HepG2 (cell line): ENCODE data around the gene SLIT3. TPM values are rescaled to one million over a fixed set of nuclear protein-coding genes. Genes with fewer than 3 reads are reported as not detected.

Experiments
- ATAC-seq: fragments of 200-7000 bp; cut with Tn5 transposase; 3 replicates; pipeline ENCODE4 v1.9.1; 2020; ENCODE audit warnings: mild to moderate bottlenecking, moderate library complexity
- BruUV-seq: library from RNA; stranded (reverse); fragments of 400-500 nt; replicated peaks from 2 replicates; lab custom pipeline; 2021; lab: Mats Ljungman, UMichigan
- CTCF ChIA-PET: fragments of 300-600 bp; formaldehyde crosslinking; extraction: SDS; loops from one replicate; lab custom pipeline; 2021; ENCODE audit warnings: low total read pairs, inconsistent platforms, low intra/inter-chr PET ratio; lab: Yijun Ruan, JAX
- POLR2A ChIA-PET: fragments of 350-600 bp; sonication (Branson Sonifier 250); formaldehyde crosslinking; loops from one replicate; lab custom pipeline; 2020; ENCODE audit warnings: antibody characterized with exemption, inconsistent platforms; lab: Yijun Ruan, JAX
- DNase-seq: peaks from one replicate; pipeline ENCODE4 v3.0.0-alpha.2; 2015; ENCODE audit warnings: low spot score
- FAIRE-seq: peaks from 3 replicates; lab custom pipeline; 2011; peaks lifted over from hg19 to GRCh38; lab: Jason Lieb, UNC
- H2AFZ ChIP-seq: one replicate; pipeline ENCODE4 v1.6.1; 2011; ENCODE audit warnings: low read length, inconsistent platforms
- H3K27ac ChIP-seq: fragments of 300-600 bp; 3 replicates; pipeline ENCODE4 v1.8.0; 2011; ENCODE audit warnings: mixed run types, mild to moderate bottlenecking, mixed read lengths, low read length, inconsistent platforms; ENCODE audit not compliant: insufficient read depth; ENCODE audit errors: extremely low read length
- H3K27me3 ChIP-seq, 2 experiments: fragments of 200-600 bp in 1 of 2; 2 replicates in 1 of 2; 3 replicates in 1 of 2; pipeline versions ENCODE4 v1.6.0 to v1.8.0; 2011; ENCODE audit warnings: low read length in 2 of 2, mild to moderate bottlenecking in 2 of 2, moderate library complexity in 2 of 2, inconsistent platforms in 1 of 2; ENCODE audit not compliant: insufficient read depth in 2 of 2, control insufficient read depth in 1 of 2
- H3K36me3 ChIP-seq, 2 experiments: fragments of 200-600 bp in 1 of 2; replicated peaks in 1 of 2; 2 replicates in 1 of 2; 3 replicates in 1 of 2; pipeline versions ENCODE4 v1.5.1 to v1.8.0; 2011; ENCODE audit warnings: low read length in 2 of 2, inconsistent platforms in 1 of 2; ENCODE audit not compliant: insufficient read depth in 2 of 2, control insufficient read depth in 1 of 2
- H3K4me1 ChIP-seq: 2 replicates; pipeline ENCODE4 v1.5.1; 2012; ENCODE audit warnings: low read length, inconsistent platforms; ENCODE audit not compliant: insufficient read depth
- H3K4me2 ChIP-seq: 2 replicates; pipeline ENCODE4 v1.6.0; 2011; ENCODE audit warnings: low read depth, low read length, inconsistent platforms
- H3K4me3 ChIP-seq, 3 experiments: fragments of 200-600 bp in 1 of 3; sonication (generic), shearing (Covaris generic) in 1 of 3; replicated peaks in 1 of 3; 2 replicates each; pipeline ENCODE4 v1.5.1; 2011 to 2016; ENCODE audit warnings: low read length in 3 of 3, inconsistent platforms in 2 of 3, low read depth in 2 of 3, mild to moderate bottlenecking in 2 of 3, control low read depth in 1 of 3, mixed read lengths in 1 of 3; ENCODE audit not compliant: insufficient read depth in 1 of 3
- H3K79me2 ChIP-seq: one replicate; pipeline ENCODE4 v1.6.1; 2011; ENCODE audit warnings: low read length, inconsistent platforms; ENCODE audit not compliant: insufficient read depth
- H3K9ac ChIP-seq: 2 replicates; pipeline ENCODE4 v1.6.0; 2011; ENCODE audit warnings: mild to moderate bottlenecking, low read depth, low read length, inconsistent platforms; ENCODE audit not compliant: insufficient read depth
- H3K9me3 ChIP-seq: 2 replicates; pipeline ENCODE4 v1.5.1; 2012; ENCODE audit warnings: mild to moderate bottlenecking, low read length
- H4K20me1 ChIP-seq: 2 replicates; pipeline ENCODE4 v1.6.0; 2011; ENCODE audit warnings: inconsistent platforms, mild to moderate bottlenecking, low read length, moderate library complexity; ENCODE audit not compliant: insufficient read depth
- CBX1 ChIP-seq: IDR thresholded peaks from one replicate; pipeline ENCODE4 v1.6.1; 2016; ENCODE audit warnings: antibody characterized with exemption, low read depth
- CREM ChIP-seq, 2 experiments: sonication (generic) in 1 of 2; formaldehyde crosslinking in 1 of 2; IDR thresholded peaks; 2 replicates each; pipeline versions ENCODE4 v1.4.0 to v1.6.1; 2016 to 2020; ENCODE audit warnings: antibody characterized with exemption in 1 of 2, mild to moderate bottlenecking in 1 of 2, missing genetic modification reagents in 1 of 2
- ETV6 ChIP-seq: sonication (generic); formaldehyde crosslinking; conservative IDR thresholded peaks from 2 replicates; pipeline ENCODE4 v1.4.0; 2020; ENCODE audit warnings: missing genetic modification reagents
- FOXO4 ChIP-seq: sonication (generic); formaldehyde crosslinking; conservative IDR thresholded peaks from 2 replicates; pipeline ENCODE4 v1.8.1; 2023; ENCODE audit warnings: missing genetic modification reagents
- PHF21A ChIP-seq: sonication (generic); formaldehyde crosslinking; IDR thresholded peaks from 2 replicates; pipeline ENCODE4 v1.5.0; 2020; ENCODE audit warnings: mild to moderate bottlenecking, missing genetic modification reagents
- THYN1 ChIP-seq: sonication (generic); formaldehyde crosslinking; IDR thresholded peaks from 2 replicates; pipeline ENCODE4 v1.8.1; 2023; ENCODE audit warnings: low read depth, mild to moderate bottlenecking, moderate library complexity, missing genetic modification reagents, borderline replicate concordance
- ZFAT ChIP-seq: sonication (generic); formaldehyde crosslinking; conservative IDR thresholded peaks from 2 replicates; pipeline ENCODE4 v1.8.1; 2023; ENCODE audit warnings: missing genetic modification reagents, inconsistent platforms
- ZNF3 ChIP-seq: IDR thresholded peaks from 2 replicates; pipeline ENCODE4 v1.7.0; 2017; ENCODE audit warnings: inconsistent platforms
- ZNF367 ChIP-seq: sonication (generic); formaldehyde crosslinking; IDR thresholded peaks from 2 replicates; pipeline ENCODE4 v1.4.0; 2020; ENCODE audit warnings: missing genetic modification reagents, borderline replicate concordance
- ZNF660 ChIP-seq: sonication (generic); formaldehyde crosslinking; IDR thresholded peaks from 2 replicates; pipeline ENCODE4 v1.5.1; 2020; ENCODE audit warnings: mild to moderate bottlenecking, low read depth, missing genetic modification reagents, borderline replicate concordance
- ZNF749 ChIP-seq: sonication (generic); formaldehyde crosslinking; IDR thresholded peaks from 2 replicates; pipeline ENCODE4 v1.8.0; 2022; ENCODE audit warnings: mild to moderate bottlenecking, missing genetic modification reagents, moderate library complexity, borderline replicate concordance
- ZNF775 ChIP-seq: sonication (generic); formaldehyde crosslinking; IDR thresholded peaks from 2 replicates; pipeline ENCODE4 v1.4.0; 2020; ENCODE audit warnings: missing genetic modification reagents, mild to moderate bottlenecking, moderate library complexity, borderline replicate concordance
- ZNF879 ChIP-seq: sonication (generic); formaldehyde crosslinking; IDR thresholded peaks from 2 replicates; pipeline ENCODE4 v1.8.1; 2023; ENCODE audit warnings: missing genetic modification reagents
- WGBS: methylation state at CpG from one replicate; pipeline ENCODE4 v1.1.6; 2017; ENCODE audit warnings: low lambda C conversion rate; 5-methylcytosine and 5-hydroxymethylcytosine counted together
- in situ Hi-C: cut with HindIII; loops from 2 replicates; pipeline ENCODE4 v1.10.0; 2017; ENCODE audit warnings: low pct_unique_long_range_greater_than_20kb; ENCODE audit not compliant: extremely low pct_ligation_motif_present
- intact Hi-C: fragments of 100-400 bp; cut with micrococcal nuclease; formaldehyde crosslinking; loops from one replicate; pipeline ENCODE4 v1.10.0; 2022; ENCODE audit not compliant: unreplicated experiment
- polyA plus RNA-seq, 8 experiments: library from polyadenylated mRNA; depleted of rRNA in 3 of 8; stranded (reverse) in 7 of 8; unstranded in 1 of 8; fragments of >200 nt; fragmentation: Illumina TruSeq in 4 of 8; extraction: Trizol in 4 of 8; gene quantifications; 2 replicates each; pipeline versions ENCODE4 v1.2.1 to v1.2.3, GENCODE V29; 2011 to 2016; ENCODE audit warnings: low read depth in 4 of 8, missing spikeins in 1 of 8, mixed read lengths in 1 of 8; ENCODE audit not compliant: insufficient read depth in 1 of 8
- total RNA-seq, 5 experiments: library from RNA; depleted of rRNA; stranded (reverse); fragments of >200 nt; fragmentation: Illumina TruSeq; extraction: Trizol; gene quantifications; 2 replicates each; pipeline ENCODE4 v1.2.3, GENCODE V29; 2016; ENCODE audit warnings: low read depth in 1 of 5
- TF ChIP-seq, protein P1 (sequence below): sonication (generic); formaldehyde crosslinking; IDR thresholded peaks from 2 replicates; pipeline ENCODE4 v1.4.0; 2020; ENCODE audit warnings: missing genetic modification reagents
- TF ChIP-seq, protein P2 (sequence below): sonication (generic); formaldehyde crosslinking; IDR thresholded peaks from 2 replicates; pipeline ENCODE4 v1.5.0; 2020; ENCODE audit warnings: missing genetic modification reagents

Gene SLIT3
- total and polyA plus RNA-seq, 2 of the 13 experiments (the other 11 are each of a cell fraction or from before 2014, with no cell fraction given) = not detected

- H3K79me2 ChIP-seq = no peaks in the 10 kb centered on the region
- BruUV-seq = no TSS peak
- H3K4me2 ChIP-seq = no peak overlapping the region
- WGBS = 0% methylated on average over 3 of the region's 3 CpGs
- intact Hi-C loops (no loop called here), in situ Hi-C loops (no loop called here)
- FAIRE-seq = no peak
- no peak overlapping the region for H3K4me3 ChIP-seq
- no peak for TF ChIP-seq ZNF3
- TF ChIP-seq, protein P1, sequence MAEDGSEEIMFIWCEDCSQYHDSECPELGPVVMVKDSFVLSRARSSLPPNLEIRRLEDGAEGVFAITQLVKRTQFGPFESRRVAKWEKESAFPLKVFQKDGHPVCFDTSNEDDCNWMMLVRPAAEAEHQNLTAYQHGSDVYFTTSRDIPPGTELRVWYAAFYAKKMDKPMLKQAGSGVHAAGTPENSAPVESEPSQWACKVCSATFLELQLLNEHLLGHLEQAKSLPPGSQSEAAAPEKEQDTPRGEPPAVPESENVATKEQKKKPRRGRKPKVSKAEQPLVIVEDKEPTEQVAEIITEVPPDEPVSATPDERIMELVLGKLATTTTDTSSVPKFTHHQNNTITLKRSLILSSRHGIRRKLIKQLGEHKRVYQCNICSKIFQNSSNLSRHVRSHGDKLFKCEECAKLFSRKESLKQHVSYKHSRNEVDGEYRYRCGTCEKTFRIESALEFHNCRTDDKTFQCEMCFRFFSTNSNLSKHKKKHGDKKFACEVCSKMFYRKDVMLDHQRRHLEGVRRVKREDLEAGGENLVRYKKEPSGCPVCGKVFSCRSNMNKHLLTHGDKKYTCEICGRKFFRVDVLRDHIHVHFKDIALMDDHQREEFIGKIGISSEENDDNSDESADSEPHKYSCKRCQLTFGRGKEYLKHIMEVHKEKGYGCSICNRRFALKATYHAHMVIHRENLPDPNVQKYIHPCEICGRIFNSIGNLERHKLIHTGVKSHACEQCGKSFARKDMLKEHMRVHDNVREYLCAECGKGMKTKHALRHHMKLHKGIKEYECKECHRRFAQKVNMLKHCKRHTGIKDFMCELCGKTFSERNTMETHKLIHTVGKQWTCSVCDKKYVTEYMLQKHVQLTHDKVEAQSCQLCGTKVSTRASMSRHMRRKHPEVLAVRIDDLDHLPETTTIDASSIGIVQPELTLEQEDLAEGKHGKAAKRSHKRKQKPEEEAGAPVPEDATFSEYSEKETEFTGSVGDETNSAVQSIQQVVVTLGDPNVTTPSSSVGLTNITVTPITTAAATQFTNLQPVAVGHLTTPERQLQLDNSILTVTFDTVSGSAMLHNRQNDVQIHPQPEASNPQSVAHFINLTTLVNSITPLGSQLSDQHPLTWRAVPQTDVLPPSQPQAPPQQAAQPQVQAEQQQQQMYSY (CRISPR knock-in tag) = no peak
- no peak for TF ChIP-seq ZNF660
- no peak for TF ChIP-seq ZNF749 (CRISPR knock-in tag)
- TF ChIP-seq ZFAT (CRISPR knock-in tag) = no peak
- no peak for TF ChIP-seq FOXO4
- no peak for TF ChIP-seq THYN1 (CRISPR knock-in tag)
- TF ChIP-seq CBX1 = no peak
- TF ChIP-seq, protein P2, sequence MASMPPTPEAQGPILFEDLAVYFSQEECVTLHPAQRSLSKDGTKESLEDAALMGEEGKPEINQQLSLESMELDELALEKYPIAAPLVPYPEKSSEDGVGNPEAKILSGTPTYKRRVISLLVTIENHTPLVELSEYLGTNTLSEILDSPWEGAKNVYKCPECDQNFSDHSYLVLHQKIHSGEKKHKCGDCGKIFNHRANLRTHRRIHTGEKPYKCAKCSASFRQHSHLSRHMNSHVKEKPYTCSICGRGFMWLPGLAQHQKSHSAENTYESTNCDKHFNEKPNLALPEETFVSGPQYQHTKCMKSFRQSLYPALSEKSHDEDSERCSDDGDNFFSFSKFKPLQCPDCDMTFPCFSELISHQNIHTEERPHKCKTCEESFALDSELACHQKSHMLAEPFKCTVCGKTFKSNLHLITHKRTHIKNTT = no peak
- no peak for TF ChIP-seq ZNF367 (CRISPR knock-in tag)
- TF ChIP-seq CREM (IDR thresholded peaks at IDR 0.05) = no peak
- TF ChIP-seq CREM (CRISPR knock-in tag; IDR thresholded peaks at IDR 0.05) = no peak
- TF ChIP-seq ZNF879 (CRISPR knock-in tag) = no peak
- no peak for TF ChIP-seq ETV6 (CRISPR knock-in tag)
- TF ChIP-seq ZNF775 = no peak
- no peak for TF ChIP-seq PHF21A
- H3K9me3 ChIP-seq = no peaks in the 10 kb centered on the region
- no peaks in the 10 kb centered on the region for H3K36me3 ChIP-seq
- no peaks in the 10 kb centered on the region for H3K4me1 ChIP-seq
- DNase-seq = no peak
- POLR2A ChIA-PET = no interaction called here
- H3K27ac ChIP-seq = no peak overlapping the region
- no peaks in the 10 kb centered on the region for H4K20me1 ChIP-seq
- peaks cover 0 to 21% of the 10 kb centered on the region in 2 experiments; a peak in 3 of 5 replicates for H3K27me3 ChIP-seq
- H3K9ac ChIP-seq = no peak overlapping the region
- H2AFZ ChIP-seq = no peak overlapping the region
- ATAC-seq = no peak
- CTCF ChIA-PET = no interaction called here
Observed at GRCh38 chr5:168948746-168949145, 352.2 kb downstream of the SLIT3 start.
